Astrocyte (in vitro differentiated cells and primary cell): Measurements from ENCODE around the gene SLC66A2. TPM values are rescaled to one million over a fixed set of nuclear protein-coding genes. Genes with fewer than 3 reads are reported as not detected.

Experiments
- DNase-seq: peaks from one replicate; pipeline ENCODE4 v3.0.0-alpha.2; 2010; ENCODE audit warnings: low read depth
- FAIRE-seq: peaks from 2 replicates; lab custom pipeline; 2011; peaks lifted over from hg19 to GRCh38; lab: Jason Lieb, UNC
- H2AFZ ChIP-seq: 2 replicates; pipeline ENCODE4 v1.6.0; 2012; ENCODE audit warnings: low read depth, low read length, inconsistent platforms
- H3K27ac ChIP-seq: 2 replicates; pipeline ENCODE4 v1.5.1; 2011; ENCODE audit warnings: low read depth, low read length, inconsistent platforms
- H3K27me3 ChIP-seq: 2 replicates; pipeline ENCODE4 v1.6.0; 2011; ENCODE audit warnings: low read length, inconsistent platforms; ENCODE audit not compliant: insufficient read depth
- H3K36me3 ChIP-seq: 2 replicates; pipeline ENCODE4 v1.5.1; 2011; ENCODE audit warnings: low read length, inconsistent platforms; ENCODE audit not compliant: insufficient read depth
- H3K4me1 ChIP-seq: 2 replicates; pipeline ENCODE4 v1.5.1; 2011; ENCODE audit warnings: low read length, inconsistent platforms; ENCODE audit not compliant: insufficient read depth
- H3K4me2 ChIP-seq: 2 replicates; pipeline ENCODE4 v1.6.0; 2012; ENCODE audit warnings: low read length, inconsistent platforms
- H3K4me3 ChIP-seq: 2 replicates; pipeline ENCODE4 v1.5.1; 2011; ENCODE audit warnings: low read depth, mild to moderate bottlenecking, low read length, inconsistent platforms; ENCODE audit not compliant: insufficient read depth
- H3K79me2 ChIP-seq: 2 replicates; pipeline ENCODE4 v1.6.0; 2012; ENCODE audit warnings: mild to moderate bottlenecking, low read length, inconsistent platforms; ENCODE audit not compliant: insufficient read depth
- H3K9ac ChIP-seq: 2 replicates; pipeline ENCODE4 v1.6.0; 2012; ENCODE audit warnings: mild to moderate bottlenecking, low read length, inconsistent platforms
- H3K9me3 ChIP-seq: 2 replicates; pipeline ENCODE4 v1.5.1; 2012; ENCODE audit warnings: low read depth, mild to moderate bottlenecking, low read length, inconsistent platforms; ENCODE audit not compliant: insufficient read depth
- H4K20me1 ChIP-seq: 2 replicates; pipeline ENCODE4 v1.6.0; 2012; ENCODE audit warnings: low read length, inconsistent platforms; ENCODE audit not compliant: insufficient read depth
- H3K27ac Mint-ChIP-seq: one replicate; pipeline ENCODE4 v1.8.0; 2021; ENCODE audit warnings: mild to moderate bottlenecking, mixed read lengths; ENCODE audit not compliant: unreplicated experiment
- H3K27me3 Mint-ChIP-seq: one replicate; pipeline ENCODE4 v1.8.0; 2021; ENCODE audit warnings: low read depth, mixed read lengths; ENCODE audit not compliant: unreplicated experiment
- H3K36me3 Mint-ChIP-seq: one replicate; pipeline ENCODE4 v1.8.0; 2021; ENCODE audit warnings: low read depth, mixed read lengths; ENCODE audit not compliant: unreplicated experiment
- H3K4me1 Mint-ChIP-seq: one replicate; pipeline ENCODE4 v1.8.0; 2021; ENCODE audit warnings: low read depth, mixed read lengths; ENCODE audit not compliant: unreplicated experiment
- H3K4me3 Mint-ChIP-seq: one replicate; pipeline ENCODE4 v1.8.0; 2021; ENCODE audit warnings: mild to moderate bottlenecking, moderate library complexity, mixed read lengths; ENCODE audit not compliant: unreplicated experiment
- H3K9me3 Mint-ChIP-seq: one replicate; pipeline ENCODE4 v1.8.0; 2021; ENCODE audit warnings: mild to moderate bottlenecking, mixed read lengths; ENCODE audit not compliant: unreplicated experiment
- EZH2 ChIP-seq: IDR thresholded peaks from 2 replicates; pipeline ENCODE4 v1.6.1; 2012; ENCODE audit warnings: mild to moderate bottlenecking, low read length, inconsistent platforms; ENCODE audit not compliant: insufficient read depth
- total RNA-seq: library from RNA; stranded (reverse); gene quantifications from 2 replicates; pipeline ENCODE4 v1.2.1, GENCODE V29; 2021
- TF ChIP-seq, protein P1 (sequence below): IDR thresholded peaks from 2 replicates; pipeline ENCODE4 v1.5.1; 2011; ENCODE audit warnings: low read depth, mild to moderate bottlenecking, inconsistent platforms, low read length, moderate library complexity; ENCODE audit not compliant: insufficient read depth

The SLC66A2 gene
- total RNA-seq, 1 donor from 2014 or later: 25.3 TPM

DNA sequence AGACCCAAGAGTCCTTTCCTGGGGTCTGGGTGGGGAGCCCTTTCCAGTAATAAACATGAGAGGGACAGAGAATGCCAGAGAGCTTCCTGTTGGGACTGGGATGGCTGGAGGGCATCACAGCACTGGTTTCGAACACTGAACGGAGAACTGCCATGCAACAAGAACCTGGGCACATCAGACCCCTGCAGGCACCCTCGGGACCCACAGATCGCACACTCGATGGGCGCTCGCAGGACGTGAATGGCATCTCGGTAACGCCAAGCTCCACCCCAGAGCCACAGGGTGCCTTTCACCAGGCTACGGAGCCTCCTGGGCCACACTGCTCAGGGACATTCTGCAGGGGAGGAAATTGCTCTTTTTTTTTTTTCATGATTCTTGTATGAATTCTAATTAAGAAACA lies 25.1 kb downstream of the SLC66A2 start:
- Mint-ChIP-seq H3K27me3 (no peaks in the 10 kb centered on the region), H3K9me3 (peaks cover 20% of the 10 kb centered on the region), H3K36me3 (peaks cover 48% of the 10 kb centered on the region), H3K27ac (no peak overlapping the region), H3K4me1 (no peaks in the 10 kb centered on the region), H3K4me3 (no peak overlapping the region)
- no peaks in the 10 kb centered on the region for H3K36me3 ChIP-seq
- TF ChIP-seq EZH2: no peak
- TF ChIP-seq, protein P1, sequence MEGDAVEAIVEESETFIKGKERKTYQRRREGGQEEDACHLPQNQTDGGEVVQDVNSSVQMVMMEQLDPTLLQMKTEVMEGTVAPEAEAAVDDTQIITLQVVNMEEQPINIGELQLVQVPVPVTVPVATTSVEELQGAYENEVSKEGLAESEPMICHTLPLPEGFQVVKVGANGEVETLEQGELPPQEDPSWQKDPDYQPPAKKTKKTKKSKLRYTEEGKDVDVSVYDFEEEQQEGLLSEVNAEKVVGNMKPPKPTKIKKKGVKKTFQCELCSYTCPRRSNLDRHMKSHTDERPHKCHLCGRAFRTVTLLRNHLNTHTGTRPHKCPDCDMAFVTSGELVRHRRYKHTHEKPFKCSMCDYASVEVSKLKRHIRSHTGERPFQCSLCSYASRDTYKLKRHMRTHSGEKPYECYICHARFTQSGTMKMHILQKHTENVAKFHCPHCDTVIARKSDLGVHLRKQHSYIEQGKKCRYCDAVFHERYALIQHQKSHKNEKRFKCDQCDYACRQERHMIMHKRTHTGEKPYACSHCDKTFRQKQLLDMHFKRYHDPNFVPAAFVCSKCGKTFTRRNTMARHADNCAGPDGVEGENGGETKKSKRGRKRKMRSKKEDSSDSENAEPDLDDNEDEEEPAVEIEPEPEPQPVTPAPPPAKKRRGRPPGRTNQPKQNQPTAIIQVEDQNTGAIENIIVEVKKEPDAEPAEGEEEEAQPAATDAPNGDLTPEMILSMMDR: no peak
- H3K4me1 ChIP-seq: no peaks in the 10 kb centered on the region
- no peak for FAIRE-seq
- H4K20me1 ChIP-seq: peaks cover 64% of the 10 kb centered on the region
- DNase-seq: no peak
- H3K27me3 ChIP-seq: no peaks in the 10 kb centered on the region
- H3K4me2 ChIP-seq: no peak overlapping the region
- no peak overlapping the region for H3K4me3 ChIP-seq
- no peak overlapping the region for H3K27ac ChIP-seq
- H2AFZ ChIP-seq: no peak overlapping the region
- no peak overlapping the region for H3K9ac ChIP-seq
- peaks cover 6% of the 10 kb centered on the region for H3K9me3 ChIP-seq
- H3K79me2 ChIP-seq: peaks cover 37% of the 10 kb centered on the region

DNA sequence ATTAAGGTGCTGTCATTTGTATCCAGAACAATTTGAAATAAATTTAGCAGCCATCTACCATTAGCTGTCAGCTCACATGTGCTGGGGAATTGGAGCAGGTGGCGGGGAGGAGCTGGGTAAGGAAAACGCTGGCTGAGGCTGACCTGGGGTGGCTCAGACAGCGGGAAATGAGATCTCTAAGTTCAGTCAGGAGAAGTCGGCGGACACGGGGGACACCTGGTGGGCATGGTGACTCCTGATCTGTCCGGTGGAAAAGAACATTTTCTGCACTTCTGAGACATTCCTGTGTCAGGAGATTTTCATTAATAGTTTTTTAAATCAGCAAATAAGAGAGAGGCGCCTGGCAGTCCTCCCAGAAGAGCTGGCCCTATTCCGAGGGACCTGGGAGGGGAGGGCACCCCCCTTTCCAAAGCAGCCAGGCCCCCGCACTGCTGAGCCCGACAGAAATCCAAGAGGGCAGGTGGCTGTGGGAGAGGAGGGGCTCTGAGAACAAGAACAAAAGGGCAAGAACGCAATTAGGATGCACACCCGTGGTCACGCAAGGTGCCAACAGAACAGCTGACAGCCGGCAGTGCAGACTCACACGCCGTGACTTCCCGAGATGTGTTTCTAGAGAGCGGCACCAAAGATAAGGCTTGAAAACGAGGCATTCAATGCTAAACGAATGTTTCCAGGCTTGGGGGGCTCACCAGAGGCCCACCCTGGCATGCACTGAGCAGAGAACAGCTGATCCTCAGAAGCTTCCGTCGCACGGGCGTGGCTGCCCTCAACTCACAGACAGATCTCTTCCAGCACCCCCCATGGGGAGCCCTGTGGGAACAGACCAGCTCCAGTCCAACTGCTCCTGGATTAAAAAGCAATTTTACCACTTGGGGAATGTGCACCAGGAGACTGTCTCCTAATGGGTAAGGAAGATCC lies 26.4 kb downstream of the SLC66A2 start:
- FAIRE-seq: no peak
- H4K20me1 ChIP-seq: peaks cover 62% of the 10 kb centered on the region
- no peaks in the 10 kb centered on the region for H3K27me3 ChIP-seq
- H3K4me3 Mint-ChIP-seq: no peak overlapping the region
- no peak overlapping the region for H3K4me3 ChIP-seq
- H2AFZ ChIP-seq: no peak overlapping the region
- H3K9ac ChIP-seq: no peak overlapping the region
- no peaks in the 10 kb centered on the region for H3K36me3 ChIP-seq
- H3K79me2 ChIP-seq: peaks cover 27% of the 10 kb centered on the region
- TF ChIP-seq EZH2: no peak
- TF ChIP-seq, protein P1: no peak
- H3K27me3 Mint-ChIP-seq: no peaks in the 10 kb centered on the region
- H3K9me3 ChIP-seq: peaks cover 6% of the 10 kb centered on the region
- H3K27ac ChIP-seq: no peak overlapping the region
- no peaks in the 10 kb centered on the region for H3K4me1 Mint-ChIP-seq
- H3K9me3 Mint-ChIP-seq: peaks cover 16% of the 10 kb centered on the region
- peaks cover 46% of the 10 kb centered on the region for H3K36me3 Mint-ChIP-seq
- no peak overlapping the region for H3K27ac Mint-ChIP-seq
- DNase-seq: no peak
- H3K4me1 ChIP-seq: no peaks in the 10 kb centered on the region
- H3K4me2 ChIP-seq: no peak overlapping the region
